ENCODE measurements around the gene TMEM229A. TPM values are rescaled to one million over a fixed set of nuclear protein-coding genes. Genes with fewer than 3 reads are reported as not detected.
"Not testable (repeated sequence)": the region's sequence is repeated elsewhere in the genome, so short reads cannot be mapped to it uniquely, and the experiment has no call there.

The TMEM229A gene
- total and polyA plus RNA-seq, 10 donors, result 0.06 to 0.33 (median 0.17) TPM; not detected in 7

GRCh38 chr7:124030964-124031363 is 1.9 kb downstream of the TMEM229A start:
- Histone ChIP-seq H3K27ac (no peak overlapping the region), H3K27me3 (replicated peaks in 1 of 7) (peaks cover 0 to 70% (median 37%) of the 10 kb centered on the region in 7 donors), H3K4me1 (peaks cover 7 to 22% (median 18%) of the 10 kb centered on the region in 6 donors), H3K9me3 (no peaks in the 10 kb centered on the region), H3K4me3 (no peak overlapping the region), H3K36me3 (no peaks in the 10 kb centered on the region)
- no peak for DNase-seq
- TF ChIP-seq POLR2AphosphoS5 (IDR thresholded peaks at IDR 0.05), result no peak
- no peak for TF ChIP-seq POLR2A (IDR thresholded peaks at IDR 0.05)
- no peak for TF ChIP-seq CTCF (IDR thresholded peaks at IDR 0.05 in 8 of 11, conservative IDR thresholded peaks at IDR 0.05 in 3 of 11)
- intact Hi-C loops (cut with DNase I; ENCODE audit: low total_unique reads), result no loop called here
- WGBS, 5 donors, result 40 to 67% (median 61%) methylated on average over 4 of the region's 4 CpGs

- H3K27me3 ChIP-seq (replicated peaks in 1 of 7), result peaks cover 0 to 64% (median 37%) of the 10 kb centered on the region in 7 donors
- no peaks in the 10 kb centered on the region for H3K9me3 ChIP-seq
- no peaks in the 10 kb centered on the region for H3K36me3 ChIP-seq
- TF ChIP-seq CTCF (IDR thresholded peaks at IDR 0.05 in 8 of 11, conservative IDR thresholded peaks at IDR 0.05 in 3 of 11) (no peak), POLR2A (IDR thresholded peaks at IDR 0.05) (no peak), POLR2AphosphoS5 (IDR thresholded peaks at IDR 0.05) (no peak)
- no peak for DNase-seq
- H3K27ac ChIP-seq, result no peak overlapping the region
- 71 to 82% (median 72%) methylated on average over 4 of the region's 4 CpGs for WGBS, 5 donors
- peaks cover 7 to 22% (median 18%) of the 10 kb centered on the region in 6 donors for H3K4me1 ChIP-seq
- H3K4me3 ChIP-seq, result no peak overlapping the region
- intact Hi-C loops (cut with DNase I; ENCODE audit: low total_unique reads), result no loop called here
These were observed 3.3 kb downstream of the TMEM229A start for GRCh38 chr7:124029396-124030188.

- DNase-seq, result no peak
- Histone ChIP-seq H3K36me3 (no peaks in the 10 kb centered on the region), H3K27ac (no peak overlapping the region), H3K27me3 (replicated peaks in 1 of 7) (peaks cover 0 to 40% (median 27%) of the 10 kb centered on the region in 7 donors), H3K4me1 (peaks cover 4 to 11% (median 8%) of the 10 kb centered on the region in 6 donors), H3K4me3 (no peak overlapping the region), H3K9me3 (no peaks in the 10 kb centered on the region)
- intact Hi-C loops (cut with DNase I; ENCODE audit: low total_unique reads), result no loop called here
- 91 to 98% (median 97%) methylated on average over 1 of the region's 1 CpG for WGBS, 5 donors
- TF ChIP-seq POLR2AphosphoS5 (IDR thresholded peaks at IDR 0.05), result no peak
- no peak for TF ChIP-seq CTCF (IDR thresholded peaks at IDR 0.05 in 8 of 11, conservative IDR thresholded peaks at IDR 0.05 in 3 of 11)
- no peak for TF ChIP-seq POLR2A (IDR thresholded peaks at IDR 0.05)
These were observed 5.6 kb downstream of the TMEM229A start for GRCh38 chr7:124027236-124027635.

GRCh38 chr7:124024329-124024728 is 8.5 kb downstream of the TMEM229A start:
- DNase-seq; H3K4me1 ChIP-seq; H3K36me3 ChIP-seq; H3K27ac ChIP-seq; H3K4me3 ChIP-seq; intact Hi-C loops (cut with DNase I; ENCODE audit: low total_unique reads); H3K9me3 ChIP-seq: not testable (repeated sequence)
- H3K27me3 ChIP-seq (replicated peaks in 1 of 7), result peaks cover 0 to 11% (median 1%) of the 10 kb centered on the region in 7 donors
- WGBS, 5 donors, result 82 to 92% (median 91%) methylated on average over 2 to 3 of the region's 3 CpGs

Measured in spleen (tissue), 11 donors.